Nephron (organoid): ENCODE measurements around the gene CLDN18.

ENCODE experiments used
- H3K27ac Mint-ChIP-seq, 3 experiments: 2 replicates each; pipeline ENCODE4 v1.8.0; 2020; ENCODE audit warnings: mixed read lengths in 3 of 3, mild to moderate bottlenecking in 2 of 3, moderate library complexity in 1 of 3
- H3K27me3 Mint-ChIP-seq: 2 replicates; pipeline ENCODE4 v1.8.0; 2021; ENCODE audit warnings: low read depth, mild to moderate bottlenecking, moderate library complexity, mixed read lengths
- H3K36me3 Mint-ChIP-seq: 2 replicates; pipeline ENCODE4 v1.8.0; 2020; ENCODE audit warnings: low read depth, mixed read lengths
- H3K4me1 Mint-ChIP-seq: 2 replicates; pipeline ENCODE4 v1.8.0; 2020; ENCODE audit warnings: mixed read lengths
- H3K4me3 Mint-ChIP-seq, 3 experiments: 2 replicates each; pipeline ENCODE4 v1.8.0; 2020; ENCODE audit warnings: mild to moderate bottlenecking in 3 of 3, mixed read lengths in 3 of 3, moderate library complexity in 2 of 3
- H3K9me3 Mint-ChIP-seq: 2 replicates; pipeline ENCODE4 v1.8.0; 2020; ENCODE audit warnings: mixed read lengths
- CTCF ChIP-seq, 3 experiments: fragments of 200-600 bp; sonication (generic); IDR thresholded peaks; one replicate each; pipeline ENCODE4 v1.5.0; 2021; ENCODE audit warnings: antibody characterized with exemption in 3 of 3; ENCODE audit not compliant: unreplicated experiment in 3 of 3

The CLDN18 gene

GRCh38 chr3:138030734-138031280 is 20.8 kb downstream of the CLDN18 start:
- Mint-ChIP-seq H3K27ac (no peak overlapping the region), H3K27me3 (no peaks in the 10 kb centered on the region), H3K36me3 (peaks cover 8% of the 10 kb centered on the region), H3K4me3 (no peak overlapping the region), H3K9me3 (no peaks in the 10 kb centered on the region), H3K4me1 (no peaks in the 10 kb centered on the region)
- no peak for TF ChIP-seq CTCF (IDR thresholded peaks at IDR 0.05; ENCODE audit: unreplicated experiment in 3 of 3)

- H3K9me3 Mint-ChIP-seq: no peaks in the 10 kb centered on the region
- H3K4me3 Mint-ChIP-seq: no peak overlapping the region
- H3K27me3 Mint-ChIP-seq: no peaks in the 10 kb centered on the region
- H3K27ac Mint-ChIP-seq: no peak overlapping the region
- TF ChIP-seq CTCF (IDR thresholded peaks at IDR 0.05; ENCODE audit: unreplicated experiment in 3 of 3): no peak
- no peaks in the 10 kb centered on the region for H3K4me1 Mint-ChIP-seq
- H3K36me3 Mint-ChIP-seq: peaks cover 8% of the 10 kb centered on the region
Observed at GRCh38 chr3:138031536-138031935, 21.6 kb downstream of the CLDN18 start.

- Mint-ChIP-seq H3K9me3 (no peaks in the 10 kb centered on the region), H3K36me3 (peaks cover 4% of the 10 kb centered on the region), H3K4me1 (no peaks in the 10 kb centered on the region), H3K27ac (no peak overlapping the region), H3K4me3 (no peak overlapping the region), H3K27me3 (no peaks in the 10 kb centered on the region)
- no peak for TF ChIP-seq CTCF (IDR thresholded peaks at IDR 0.05; ENCODE audit: unreplicated experiment in 3 of 3)
Observed at GRCh38 chr3:138032567-138032966, 22.6 kb downstream of the CLDN18 start.

DNA sequence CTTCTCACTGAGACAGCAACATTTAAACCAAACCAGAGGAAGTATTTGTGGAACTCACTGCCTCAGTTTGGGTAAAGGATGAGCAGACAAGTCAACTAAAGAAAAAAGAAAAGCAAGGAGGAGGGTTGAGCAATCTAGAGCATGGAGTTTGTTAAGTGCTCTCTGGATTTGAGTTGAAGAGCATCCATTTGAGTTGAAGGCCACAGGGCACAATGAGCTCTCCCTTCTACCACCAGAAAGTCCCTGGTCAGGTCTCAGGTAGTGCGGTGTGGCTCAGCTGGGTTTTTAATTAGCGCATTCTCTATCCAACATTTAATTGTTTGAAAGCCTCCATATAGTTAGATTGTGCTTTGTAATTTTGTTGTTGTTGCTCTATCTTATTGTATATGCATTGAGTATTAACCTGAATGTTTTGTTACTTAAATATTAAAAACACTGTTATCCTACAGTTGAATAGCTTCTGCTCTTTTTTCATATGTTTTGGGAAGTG is 23.3 kb downstream of the CLDN18 start:
- TF ChIP-seq CTCF (IDR thresholded peaks at IDR 0.05; ENCODE audit: unreplicated experiment in 3 of 3): no peak
- Mint-ChIP-seq H3K36me3 (peaks cover 4% of the 10 kb centered on the region), H3K4me1 (no peaks in the 10 kb centered on the region), H3K27me3 (no peaks in the 10 kb centered on the region), H3K4me3 (no peak overlapping the region), H3K9me3 (no peaks in the 10 kb centered on the region), H3K27ac (no peak overlapping the region)

GRCh38 chr3:138034918-138035317 is 25.0 kb downstream of the CLDN18 start:
- no peak overlapping the region for H3K27ac Mint-ChIP-seq
- H3K9me3 Mint-ChIP-seq: no peaks in the 10 kb centered on the region
- H3K27me3 Mint-ChIP-seq: no peaks in the 10 kb centered on the region
- no peak for TF ChIP-seq CTCF (IDR thresholded peaks at IDR 0.05; ENCODE audit: unreplicated experiment in 3 of 3)
- no peaks in the 10 kb centered on the region for H3K4me1 Mint-ChIP-seq
- H3K36me3 Mint-ChIP-seq: peaks cover 4% of the 10 kb centered on the region
- no peak overlapping the region for H3K4me3 Mint-ChIP-seq

DNA sequence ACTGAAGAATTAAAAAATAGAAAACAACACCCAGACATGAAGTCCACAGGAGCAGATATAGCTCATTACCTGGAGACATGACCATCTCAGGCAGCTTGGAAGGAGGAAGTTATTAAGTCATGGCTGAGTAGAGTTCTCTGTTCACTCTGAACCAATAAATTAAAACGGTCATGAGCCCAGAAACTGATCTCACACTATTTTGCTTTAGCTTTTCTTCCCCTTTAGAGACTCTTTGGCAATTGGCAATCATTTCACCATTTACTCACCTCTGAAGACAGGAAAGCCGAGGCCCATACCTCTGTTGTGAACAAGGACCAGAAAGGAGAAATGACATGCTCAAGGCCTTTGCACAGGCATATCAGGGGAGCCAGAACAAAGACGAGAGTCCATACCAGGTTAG is 26.6 kb downstream of the CLDN18 start:
- no peak overlapping the region for H3K4me3 Mint-ChIP-seq
- no peaks in the 10 kb centered on the region for H3K4me1 Mint-ChIP-seq
- H3K9me3 Mint-ChIP-seq: no peaks in the 10 kb centered on the region
- H3K27me3 Mint-ChIP-seq: no peaks in the 10 kb centered on the region
- H3K27ac Mint-ChIP-seq: no peak overlapping the region
- peaks cover under 1% of the 10 kb centered on the region for H3K36me3 Mint-ChIP-seq
- TF ChIP-seq CTCF (IDR thresholded peaks at IDR 0.05; ENCODE audit: unreplicated experiment in 3 of 3): no peak
